ENCODE measurements around the gene SH3TC1. TPM values are rescaled to one million over a fixed set of nuclear protein-coding genes. Genes with fewer than 3 reads are reported as not detected.

Gene SH3TC1
- total and polyA plus RNA-seq, 10 of the 15 experiments (the other 5 are each of a cell fraction or from before 2014, with no cell fraction given): 0.19 to 47.0 (median 18.4) TPM

GRCh38 chr4:8283631-8284121 lies 84.6 kb downstream of the SH3TC1 start (continued):
- no peak for TF ChIP-seq ZBTB40 (IDR thresholded peaks at IDR 0.05; ENCODE audit: borderline replicate concordance)
- TF ChIP-seq ZBED1 (IDR thresholded peaks at IDR 0.05; ENCODE audit: borderline replicate concordance): no peak
- no peak for TF ChIP-seq SUPT20H (IDR thresholded peaks at IDR 0.05; ENCODE audit: borderline replicate concordance, control insufficient read depth, low read depth, low read length)
- no peak for TF ChIP-seq BMI1 (IDR thresholded peaks at IDR 0.05; ENCODE audit: borderline replicate concordance)
- no peak for TF ChIP-seq EED (IDR thresholded peaks at IDR 0.05; ENCODE audit: low read depth)
- no peak for TF ChIP-seq SIX5 (IDR thresholded peaks at IDR 0.05; ENCODE audit: low read depth, low read length, severe bottlenecking)

DNA sequence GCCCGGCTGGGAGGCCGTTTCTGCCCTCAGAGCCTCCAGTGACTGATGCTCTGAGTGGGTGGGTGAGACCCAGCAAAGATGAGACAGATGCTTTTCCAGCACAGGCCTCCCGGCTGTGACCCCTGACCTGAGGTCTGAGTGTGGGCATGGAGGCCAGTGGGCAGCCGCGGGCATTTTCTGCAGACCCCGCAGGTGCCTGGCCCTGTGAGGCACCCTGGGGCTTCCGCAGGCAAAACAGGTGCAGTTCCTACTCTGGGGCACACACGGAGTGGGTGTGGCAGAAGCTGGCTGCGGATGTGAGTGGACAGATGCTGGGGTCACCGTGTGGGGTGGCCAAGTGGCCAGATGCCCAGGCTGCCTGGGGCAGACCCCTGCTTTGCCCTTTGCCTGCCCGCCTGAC lies 85.3 kb downstream of the SH3TC1 start:
- H3K4me2 ChIP-seq (ENCODE audit: control insufficient read depth, insufficient read depth): no peak overlapping the region
- intact Hi-C loops (cut with micrococcal nuclease; ENCODE audit: unreplicated experiment) (no loop called here), in situ Hi-C loops (cut with MboI) (no loop called here)
- BruUV-seq (replicated peaks): no TSS peak
- POLR2A ChIA-PET: no interaction called here
- SMC1A ChIA-PET (ENCODE audit: uncharacterized antibody, unreplicated experiment): no interaction called here
- no peak for FAIRE-seq
- no peak overlapping the region for H3K27ac ChIP-seq (ENCODE audit: control insufficient read depth, insufficient read depth)
- H3K79me2 ChIP-seq (ENCODE audit: control insufficient read depth, insufficient read depth, low read length): no peaks in the 10 kb centered on the region
- H4K20me1 ChIP-seq (ENCODE audit: control insufficient read depth, insufficient read depth): no peaks in the 10 kb centered on the region
- ATAC-seq: no peak
- no peaks in the 10 kb centered on the region for H3K9me3 ChIP-seq (replicated peaks; ENCODE audit: control insufficient read depth, insufficient read depth, low read length)
- CTCF ChIA-PET: no interaction called here
- no peak for DNase-seq (ENCODE audit: low read depth, low spot score)
- RAD21 ChIA-PET (ENCODE audit: unreplicated experiment): no interaction called here
- TF ChIP-seq DPF2 (IDR thresholded peaks at IDR 0.05): no peak
- H3K4me1 ChIP-seq (ENCODE audit: control insufficient read depth, insufficient read depth, low read length): no peaks in the 10 kb centered on the region
- 27% methylated on average over 11 of the region's 11 CpGs for WGBS (ENCODE audit: insufficient coverage, insufficient replicate concordance, low lambda C conversion rate, missing lambda C conversion rate)
- no peaks in the 10 kb centered on the region; a peak in 2 of 4 replicates for H3K27me3 ChIP-seq (replicated peaks in 1 of 2; ENCODE audit: control insufficient read depth in 2 of 2, insufficient read depth in 2 of 2, low read length in 1 of 2)
- H3K9ac ChIP-seq (ENCODE audit: control insufficient read depth, insufficient read depth, low read length): no peak overlapping the region
- no peak overlapping the region for H3K4me3 ChIP-seq
- H3K36me3 ChIP-seq (ENCODE audit: control insufficient read depth in 2 of 2, insufficient read depth in 2 of 2, low read length in 1 of 2): no peaks in the 10 kb centered on the region
- no peak overlapping the region for H2AFZ ChIP-seq (ENCODE audit: control insufficient read depth, low read depth, low read length)

All from GM12878 (cell line).